Endodermal cell (in vitro differentiated cells): ENCODE measurements around the gene NLK. TPM values are rescaled to one million over a fixed set of nuclear protein-coding genes. Genes with fewer than 3 reads are reported as not detected.

Source experiments
- DNase-seq: peaks from one replicate; pipeline ENCODE4 v3.0.0-alpha.2; 2017
- H3K27ac ChIP-seq: 2 replicates; pipeline ENCODE4 v1.5.1; 2013; ENCODE audit warnings: mild to moderate bottlenecking, low read depth, low read length, moderate library complexity
- H3K27me3 ChIP-seq: 2 replicates; pipeline ENCODE4 v1.6.1; 2013; ENCODE audit warnings: mild to moderate bottlenecking, low read length, moderate library complexity; ENCODE audit not compliant: insufficient read depth, control insufficient read depth, poor library complexity, severe bottlenecking
- H3K36me3 ChIP-seq: 2 replicates; pipeline ENCODE4 v1.7.0; 2013; ENCODE audit warnings: mild to moderate bottlenecking, low read length, moderate library complexity; ENCODE audit not compliant: control insufficient read depth, insufficient read depth
- H3K4me1 ChIP-seq: one replicate; pipeline ENCODE4 v1.7.0; 2013; ENCODE audit warnings: low read length; ENCODE audit not compliant: control insufficient read depth, insufficient read depth
- H3K4me3 ChIP-seq: 2 replicates; pipeline ENCODE4 v1.5.1; 2013; ENCODE audit warnings: mild to moderate bottlenecking, low read length, moderate library complexity
- H3K9ac ChIP-seq: 2 replicates; pipeline ENCODE4 v1.6.1; 2013; ENCODE audit warnings: mild to moderate bottlenecking, low read length, moderate library complexity; ENCODE audit not compliant: poor library complexity, severe bottlenecking; ENCODE audit errors: extremely low read depth
- H3K9me3 ChIP-seq: 2 replicates; pipeline ENCODE4 v1.6.1; 2013; ENCODE audit warnings: mild to moderate bottlenecking, low read length, moderate library complexity; ENCODE audit not compliant: control insufficient read depth
- H3K27ac Mint-ChIP-seq: 2 replicates; pipeline ENCODE4 v1.8.0; 2020; ENCODE audit warnings: mixed read lengths
- H3K27me3 Mint-ChIP-seq: 2 replicates; pipeline ENCODE4 v1.8.0; 2021; ENCODE audit warnings: mild to moderate bottlenecking, mixed read lengths; ENCODE audit not compliant: insufficient read depth
- H3K36me3 Mint-ChIP-seq: 2 replicates; pipeline ENCODE4 v1.8.0; 2020; ENCODE audit warnings: low read depth, mixed read lengths
- H3K4me1 Mint-ChIP-seq: 2 replicates; pipeline ENCODE4 v1.8.0; 2020; ENCODE audit warnings: mixed read lengths
- H3K4me3 Mint-ChIP-seq: 2 replicates; pipeline ENCODE4 v1.8.0; 2020; ENCODE audit warnings: mild to moderate bottlenecking, moderate library complexity, mixed read lengths
- H3K9me3 Mint-ChIP-seq: 2 replicates; pipeline ENCODE4 v1.8.0; 2020; ENCODE audit warnings: mild to moderate bottlenecking, mixed read lengths
- WGBS, 2 experiments: methylation state at CpG; one replicate each; pipeline versions ENCODE4 v1.1.5 to v1.1.7; 2013; ENCODE audit warnings: missing lambda C conversion rate in 2 of 2, mixed read lengths in 1 of 2; ENCODE audit not compliant: insufficient coverage in 1 of 2, insufficient read length in 1 of 2; 5-methylcytosine and 5-hydroxymethylcytosine counted together
- total RNA-seq, 2 donors: library from RNA; stranded (reverse); fragmentation: NEBNext Ultra II Directional in 1 of 2; extraction: Animal tissue kit (Norgen Biotek cat#: 25700) in 1 of 2; gene quantifications; 2 replicates in 1 of 2; 3 replicates in 1 of 2; pipeline ENCODE4 v1.2.1, GENCODE V29; 2021
- TF ChIP-seq, protein P1 (sequence below): fragments of 200-600 bp; sonication (generic); conservative IDR thresholded peaks from 2 replicates; pipeline ENCODE4 v1.5.0; 2021; ENCODE audit warnings: antibody characterized with exemption, mild to moderate bottlenecking

The NLK gene
- total RNA-seq, 2 donors from 2014 or later: 49.2 to 50.3 TPM

DNA sequence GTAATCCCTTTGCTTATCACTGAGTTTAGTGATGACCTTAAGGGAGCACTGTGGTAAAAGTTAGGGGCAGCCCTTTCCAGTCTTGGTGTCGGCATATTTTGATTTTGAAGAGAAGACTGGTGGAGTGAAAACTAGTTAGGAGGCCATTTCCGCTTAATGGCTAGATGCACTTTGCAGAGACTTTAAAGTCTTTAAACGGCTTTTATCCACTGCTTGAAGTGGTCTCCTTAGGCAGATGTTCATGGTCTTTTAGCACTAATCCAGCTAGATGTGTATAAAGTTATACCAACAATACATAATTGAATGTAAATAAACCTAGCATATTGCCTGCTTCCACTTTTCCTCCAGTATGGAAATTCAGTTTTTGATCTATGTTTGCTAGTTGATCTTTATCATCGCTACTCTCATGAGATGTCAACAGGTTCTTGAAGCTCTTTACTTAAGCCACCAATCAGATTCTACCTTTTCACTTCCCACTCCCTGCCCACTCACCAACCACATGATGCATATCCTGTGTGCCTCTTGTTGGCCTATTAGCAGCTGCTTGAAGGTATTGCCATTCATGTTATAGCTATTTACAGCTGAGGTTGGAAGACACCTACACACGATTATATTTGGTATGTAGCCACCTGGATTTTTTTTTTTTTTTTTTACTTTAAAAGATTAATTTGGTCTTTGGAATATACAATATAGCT, 132.0 kb downstream of the NLK start:
- Histone ChIP-seq H3K4me1 (no peaks in the 10 kb centered on the region), H3K27me3 (no peaks in the 10 kb centered on the region), H3K27ac (no peak overlapping the region), H3K9ac (no peak overlapping the region), H3K4me3 (no peak overlapping the region), H3K36me3 (peaks cover 48% of the 10 kb centered on the region), H3K9me3 (no peaks in the 10 kb centered on the region)
- Mint-ChIP-seq H3K27me3 (no peaks in the 10 kb centered on the region), H3K36me3 (peaks cover 40% of the 10 kb centered on the region), H3K4me1 (peaks cover 24% of the 10 kb centered on the region), H3K9me3 (no peaks in the 10 kb centered on the region), H3K27ac (peak overlapping the region; percentile 13), H3K4me3 (no peak overlapping the region)
- WGBS, 2 experiments: 93 to 94% methylated on average over 3 to 5 of the region's 5 CpGs
- DNase-seq: peak; percentile 59
- TF ChIP-seq, protein P1, sequence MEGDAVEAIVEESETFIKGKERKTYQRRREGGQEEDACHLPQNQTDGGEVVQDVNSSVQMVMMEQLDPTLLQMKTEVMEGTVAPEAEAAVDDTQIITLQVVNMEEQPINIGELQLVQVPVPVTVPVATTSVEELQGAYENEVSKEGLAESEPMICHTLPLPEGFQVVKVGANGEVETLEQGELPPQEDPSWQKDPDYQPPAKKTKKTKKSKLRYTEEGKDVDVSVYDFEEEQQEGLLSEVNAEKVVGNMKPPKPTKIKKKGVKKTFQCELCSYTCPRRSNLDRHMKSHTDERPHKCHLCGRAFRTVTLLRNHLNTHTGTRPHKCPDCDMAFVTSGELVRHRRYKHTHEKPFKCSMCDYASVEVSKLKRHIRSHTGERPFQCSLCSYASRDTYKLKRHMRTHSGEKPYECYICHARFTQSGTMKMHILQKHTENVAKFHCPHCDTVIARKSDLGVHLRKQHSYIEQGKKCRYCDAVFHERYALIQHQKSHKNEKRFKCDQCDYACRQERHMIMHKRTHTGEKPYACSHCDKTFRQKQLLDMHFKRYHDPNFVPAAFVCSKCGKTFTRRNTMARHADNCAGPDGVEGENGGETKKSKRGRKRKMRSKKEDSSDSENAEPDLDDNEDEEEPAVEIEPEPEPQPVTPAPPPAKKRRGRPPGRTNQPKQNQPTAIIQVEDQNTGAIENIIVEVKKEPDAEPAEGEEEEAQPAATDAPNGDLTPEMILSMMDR: no peak

DNA sequence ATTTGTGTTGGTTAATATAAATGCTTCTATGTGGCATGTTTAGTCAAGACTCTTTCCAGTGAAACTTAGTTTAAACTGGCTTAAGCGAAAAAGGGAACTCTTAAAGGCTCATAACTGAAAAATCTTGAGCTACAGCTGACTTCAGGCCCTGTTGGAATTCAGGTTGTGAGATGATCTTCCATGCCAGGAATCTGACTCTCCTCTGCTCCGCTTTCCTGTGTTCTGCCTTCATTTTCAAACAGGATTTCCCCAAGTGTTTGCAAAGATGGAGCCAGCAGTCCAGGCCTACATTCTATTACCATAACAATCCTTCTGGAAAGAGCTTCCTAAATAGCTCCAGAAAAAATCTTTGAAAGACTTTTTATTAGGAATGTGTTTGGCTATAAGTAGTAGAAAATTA, 134.9 kb downstream of the NLK start:
- TF ChIP-seq, protein P1: no peak
- H3K4me1 ChIP-seq: no peaks in the 10 kb centered on the region
- 91 to 100% methylated on average over 2 of the region's 2 CpGs for WGBS, 2 experiments
- no peak overlapping the region for H3K27ac Mint-ChIP-seq
- no peak overlapping the region for H3K9ac ChIP-seq
- H3K9me3 ChIP-seq: no peaks in the 10 kb centered on the region
- peaks cover 23% of the 10 kb centered on the region for H3K4me1 Mint-ChIP-seq
- no peak overlapping the region for H3K27ac ChIP-seq
- H3K36me3 Mint-ChIP-seq: peaks cover 43% of the 10 kb centered on the region
- DNase-seq: no peak
- H3K27me3 Mint-ChIP-seq: no peaks in the 10 kb centered on the region
- no peaks in the 10 kb centered on the region for H3K9me3 Mint-ChIP-seq
- H3K4me3 Mint-ChIP-seq: no peak overlapping the region
- peaks cover 38% of the 10 kb centered on the region for H3K36me3 ChIP-seq
- H3K4me3 ChIP-seq: no peak overlapping the region
- H3K27me3 ChIP-seq: no peaks in the 10 kb centered on the region

DNA sequence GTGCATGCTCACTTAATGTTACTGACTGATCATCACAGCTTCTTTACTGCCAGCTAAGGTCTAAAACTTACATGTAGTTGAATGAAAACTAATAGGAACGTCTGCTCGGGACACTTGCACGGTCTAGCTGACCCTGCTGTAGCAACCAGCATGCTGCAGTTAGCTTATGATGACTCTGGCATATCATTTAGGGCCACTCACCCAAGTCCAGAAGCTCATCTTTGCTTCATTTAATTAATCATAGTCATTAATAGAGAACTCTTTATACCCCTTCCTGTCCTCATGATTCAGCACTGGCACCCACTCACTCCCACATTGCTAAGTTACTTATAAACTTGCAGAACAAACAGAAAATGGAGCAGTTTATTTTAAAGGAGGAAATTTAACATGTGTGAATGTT, 136.3 kb downstream of the NLK start:
- Histone ChIP-seq H3K9me3 (no peaks in the 10 kb centered on the region), H3K27ac (no peak overlapping the region), H3K27me3 (no peaks in the 10 kb centered on the region), H3K4me1 (no peaks in the 10 kb centered on the region), H3K4me3 (no peak overlapping the region), H3K36me3 (peaks cover 30% of the 10 kb centered on the region), H3K9ac (no peak overlapping the region)
- Mint-ChIP-seq H3K4me1 (peaks cover 9% of the 10 kb centered on the region), H3K36me3 (peaks cover 48% of the 10 kb centered on the region), H3K9me3 (no peaks in the 10 kb centered on the region), H3K4me3 (no peak overlapping the region), H3K27me3 (no peaks in the 10 kb centered on the region), H3K27ac (no peak overlapping the region)
- TF ChIP-seq, protein P1: no peak
- no peak for DNase-seq
- WGBS, 2 experiments: 94 to 95% methylated on average over 3 of the region's 3 CpGs
